GM21360 (cell line): ENCODE data around the gene PSMC6.

Experiments used
- ATAC-seq: cut with Tn5 transposase; IDR thresholded peaks from one replicate; pipeline ENCODE4 v1.9.1; 2021; ENCODE audit warnings: mild to moderate bottlenecking, moderate library complexity; ENCODE audit not compliant: unreplicated experiment

The PSMC6 gene

GRCh38 chr14:52776816-52777215 lies 69.8 kb downstream of the PSMC6 start:
- no peak for ATAC-seq
